DOHH2 (cell line): ENCODE data around the gene LRP1-AS.

ENCODE experiments used
- CTCF ChIP-seq: fragments of 200-600 bp; sonication (generic); IDR thresholded peaks from one replicate; pipeline ENCODE4 v1.5.1; 2014; ENCODE audit warnings: antibody characterized with exemption, mild to moderate bottlenecking, low read depth, low read length; ENCODE audit not compliant: poor library complexity, severe bottlenecking
- EZH2phosphoT487 ChIP-seq: fragments of 200-600 bp; sonication (generic); IDR thresholded peaks from 2 replicates; pipeline ENCODE4 v1.6.1; 2017; ENCODE audit warnings: borderline replicate concordance, mild to moderate bottlenecking, antibody characterized with exemption, low read length, moderate library complexity, mixed read lengths

GRCh38 chr12:57119294-57120085, 27.9 kb downstream of the LRP1-AS start:
- no peak for TF ChIP-seq CTCF
- no peak for TF ChIP-seq EZH2phosphoT487
